Lower lobe of right lung (tissue), 2 donors: ENCODE results near the gene CCR9. TPM values are rescaled to one million over a fixed set of nuclear protein-coding genes. Genes with fewer than 3 reads are reported as not detected.

ENCODE experiments used
- ATAC-seq, 2 donors: fragments of 200-7000 bp; cut with Tn5 transposase; one replicate each; pipeline ENCODE4 v1.9.1; 2020 to 2022; ENCODE audit warnings: mild to moderate bottlenecking in 2 of 2, moderate library complexity in 2 of 2
- DNase-seq: peaks from one replicate; pipeline ENCODE4 v3.0.0-alpha.2; 2020
- H3K27ac ChIP-seq: fragments of 200-600 bp; one replicate; pipeline ENCODE4 v1.8.0; 2022
- H3K27me3 ChIP-seq: fragments of 200-600 bp; one replicate; pipeline ENCODE4 v1.8.0; 2022; ENCODE audit warnings: low read depth
- H3K36me3 ChIP-seq: fragments of 200-600 bp; one replicate; pipeline ENCODE4 v1.8.0; 2022; ENCODE audit warnings: mild to moderate bottlenecking
- H3K4me1 ChIP-seq: fragments of 200-600 bp; one replicate; pipeline ENCODE4 v1.8.0; 2022
- H3K4me3 ChIP-seq: fragments of 200-600 bp; one replicate; pipeline ENCODE4 v1.8.0; 2022; ENCODE audit warnings: mild to moderate bottlenecking
- H3K9me3 ChIP-seq: fragments of 200-600 bp; one replicate; pipeline ENCODE4 v1.8.0; 2022
- CTCF ChIP-seq: fragments of 200-600 bp; IDR thresholded peaks from one replicate; pipeline ENCODE4 v1.8.0; 2022; ENCODE audit warnings: antibody characterized with exemption, mild to moderate bottlenecking
- intact Hi-C: fragments of 100-400 bp; cut with DNase I; formaldehyde crosslinking; loops from one replicate; pipeline ENCODE4 v1.11.0; 2022
- total RNA-seq: library from RNA; stranded (reverse); fragmentation: NEBNext Ultra II Directional; extraction: Animal tissue kit (Norgen Biotek cat#: 25700); gene quantifications from one replicate; pipeline ENCODE4 v1.2.1, GENCODE V29; 2021
- donor health status: DM: no; HTN: yes; CAD: no; lungs with severe emphysema.

Gene CCR9
- total RNA-seq, 1 donor from 2014 or later = not detected

DNA sequence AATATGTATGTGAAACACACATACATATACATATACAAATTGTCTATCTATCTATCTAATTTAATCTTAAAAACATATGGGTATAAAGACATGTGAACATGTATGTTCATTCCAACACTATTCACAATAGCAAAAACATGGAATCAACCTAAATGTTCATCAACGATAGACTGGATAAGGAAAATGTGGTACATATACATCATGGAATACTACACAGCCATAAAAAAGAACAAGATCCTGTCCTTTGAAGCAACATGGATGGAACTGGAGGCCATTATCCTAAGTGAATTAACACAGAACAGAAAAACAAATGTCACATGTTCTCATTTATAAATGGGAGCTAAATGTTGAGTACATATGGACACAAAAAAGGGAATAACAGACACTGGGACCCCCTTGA, 5.8 kb downstream of the CCR9 start:
- no peaks in the 10 kb centered on the region for H3K27me3 ChIP-seq
- DNase-seq (no peak), ATAC-seq (no peak)
- intact Hi-C loops = no loop called here
- H3K9me3 ChIP-seq = no peaks in the 10 kb centered on the region
- no peak for TF ChIP-seq CTCF
- no peaks in the 10 kb centered on the region for H3K36me3 ChIP-seq
- no peak overlapping the region for H3K4me3 ChIP-seq
- H3K4me1 ChIP-seq = no peaks in the 10 kb centered on the region
- H3K27ac ChIP-seq = no peak overlapping the region

DNA sequence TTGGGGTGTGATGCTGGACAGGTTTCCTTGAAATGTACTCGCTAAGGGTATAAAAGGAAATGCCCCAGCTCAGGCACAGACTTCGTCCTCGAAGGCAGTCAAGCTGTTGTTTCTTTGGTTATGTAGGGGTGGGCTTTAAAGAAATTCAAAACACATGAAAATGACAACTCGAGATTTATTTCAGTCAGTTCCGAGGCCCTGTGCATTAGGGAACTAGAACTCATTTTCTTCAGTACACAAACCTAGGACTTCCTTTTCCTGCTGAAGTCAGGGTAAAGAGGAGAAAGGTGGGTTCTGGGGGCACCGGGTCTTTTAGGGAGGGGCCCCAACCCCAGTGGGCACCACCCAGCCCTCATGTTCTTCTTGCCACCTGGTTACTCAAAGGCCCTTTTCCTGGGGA, 7.7 kb downstream of the CCR9 start:
- no peak overlapping the region for H3K4me3 ChIP-seq
- no peaks in the 10 kb centered on the region for H3K27me3 ChIP-seq
- H3K27ac ChIP-seq = no peak overlapping the region
- no peaks in the 10 kb centered on the region for H3K9me3 ChIP-seq
- H3K4me1 ChIP-seq = no peaks in the 10 kb centered on the region
- intact Hi-C loops = no loop called here
- H3K36me3 ChIP-seq = no peaks in the 10 kb centered on the region
- DNase-seq (no peak), ATAC-seq (no peak)
- TF ChIP-seq CTCF = no peak

DNA sequence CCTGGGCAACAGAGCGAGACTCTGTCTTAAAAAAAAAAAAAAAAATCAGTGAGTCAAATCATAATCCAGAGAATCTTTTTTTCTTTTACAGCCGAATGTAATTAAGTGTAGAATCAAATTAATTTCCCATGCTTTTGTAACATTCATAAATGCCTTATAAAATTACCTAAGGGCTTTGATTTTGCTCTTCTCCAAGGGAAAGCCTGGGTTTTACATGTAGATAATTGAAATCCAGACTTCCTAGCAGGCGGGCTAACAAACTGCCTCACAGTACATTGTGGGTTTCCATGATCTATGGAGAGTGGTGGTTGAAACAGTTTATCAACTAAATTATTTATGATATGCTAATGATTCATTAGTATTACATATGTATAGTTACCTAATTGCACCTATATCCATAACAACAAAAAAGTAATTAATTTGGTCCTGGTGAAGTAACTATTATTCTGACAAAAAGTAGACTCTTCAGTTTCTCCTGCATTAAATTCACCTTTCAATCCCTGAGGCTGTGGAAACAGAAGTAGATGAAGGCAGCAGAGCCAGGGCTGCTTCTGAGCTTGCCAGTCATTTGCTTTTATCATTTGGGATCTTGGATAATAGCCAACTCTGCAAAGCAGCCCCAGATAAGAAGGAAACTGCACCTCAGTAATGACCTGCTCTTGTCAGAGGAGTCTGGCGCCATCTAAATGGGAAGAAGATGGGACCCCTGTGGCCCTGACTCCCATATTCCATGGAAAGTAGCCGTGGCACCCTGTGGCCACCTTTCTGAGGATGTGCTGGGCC, 9.5 kb downstream of the CCR9 start:
- DNase-seq = no peak
- TF ChIP-seq CTCF = no peak
- no peak overlapping the region for H3K27ac ChIP-seq
- no peak overlapping the region for H3K4me3 ChIP-seq
- intact Hi-C loops = no loop called here
- H3K4me1 ChIP-seq = no peaks in the 10 kb centered on the region
- no peaks in the 10 kb centered on the region for H3K36me3 ChIP-seq
- no peaks in the 10 kb centered on the region for H3K27me3 ChIP-seq
- no peak for ATAC-seq
- H3K9me3 ChIP-seq = no peaks in the 10 kb centered on the region

- no peak overlapping the region for H3K4me3 ChIP-seq
- intact Hi-C loops = no loop called here
- no peaks in the 10 kb centered on the region for H3K9me3 ChIP-seq
- ATAC-seq (no peak), DNase-seq (no peak)
- H3K27ac ChIP-seq = no peak overlapping the region
- no peaks in the 10 kb centered on the region for H3K4me1 ChIP-seq
- no peak for TF ChIP-seq CTCF
- no peaks in the 10 kb centered on the region for H3K27me3 ChIP-seq
- no peaks in the 10 kb centered on the region for H3K36me3 ChIP-seq
These were observed 10.6 kb downstream of the CCR9 start for GRCh38 chr3:45896956-45897355.

DNA sequence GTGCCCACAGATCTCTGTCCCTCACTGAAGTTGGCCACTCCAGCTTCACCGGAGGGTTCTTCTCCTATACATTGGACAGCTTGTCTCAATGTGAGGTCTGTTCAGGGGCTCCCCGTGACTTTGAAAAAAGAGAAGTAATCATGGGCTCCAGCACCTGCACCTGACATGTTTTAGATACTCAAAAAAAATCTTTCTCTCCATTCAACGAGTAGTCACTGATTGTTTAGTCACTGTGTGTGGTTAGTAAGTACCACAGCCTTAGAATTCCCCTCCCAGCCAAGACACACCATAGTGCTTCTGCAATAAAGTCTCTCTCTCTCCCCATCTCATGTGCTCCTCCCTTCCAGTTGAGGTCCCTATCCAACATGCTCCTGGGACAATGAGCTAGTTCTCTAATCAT, 18.6 kb downstream of the CCR9 start:
- H3K36me3 ChIP-seq = no peaks in the 10 kb centered on the region
- H3K27ac ChIP-seq = no peak overlapping the region
- no peaks in the 10 kb centered on the region for H3K27me3 ChIP-seq
- H3K4me1 ChIP-seq = no peaks in the 10 kb centered on the region
- intact Hi-C loops = no loop called here
- H3K9me3 ChIP-seq = no peaks in the 10 kb centered on the region
- DNase-seq (no peak), ATAC-seq (no peak)
- TF ChIP-seq CTCF = no peak
- no peak overlapping the region for H3K4me3 ChIP-seq
